Activated T-helper 1 cell treated with anti-CD3 and anti-CD28 coated beads, Interleukin-2, amount 50 U/mL, for 16 hours (primary cell): ENCODE measurements around the gene JUN.
"Not testable (repeated sequence)": the region's sequence is repeated elsewhere in the genome, so short reads cannot be mapped to it uniquely, and the experiment has no call there.

ENCODE experiments used
- DNase-seq, 2 donors: peaks; one replicate each; pipeline ENCODE4 v3.0.0-alpha.2; 2020; ENCODE audit warnings: low read depth in 1 of 2, low spot score in 1 of 2

The JUN gene

GRCh38 chr1:58809325-58810010 lies 25.6 kb upstream of the JUN start:
- DNase-seq = no peak

GRCh38 chr1:58808077-58808476 lies 24.2 kb upstream of the JUN start:
- DNase-seq = no peak

GRCh38 chr1:58805716-58806571 lies 22.1 kb upstream of the JUN start:
- DNase-seq = no peak

- DNase-seq = no peak
Measured at GRCh38 chr1:58804853-58805565, 21.2 kb upstream of the JUN start.

- DNase-seq = no peak
Measured at GRCh38 chr1:58803858-58804257, 20.0 kb upstream of the JUN start.

GRCh38 chr1:58802640-58803399 lies 19.0 kb upstream of the JUN start:
- DNase-seq = no peak

GRCh38 chr1:58801286-58801685 lies 17.4 kb upstream of the JUN start:
- not testable (repeated sequence) for DNase-seq

GRCh38 chr1:58799650-58800049 lies 15.8 kb upstream of the JUN start:
- DNase-seq = no peak

- no peak for DNase-seq
Measured at GRCh38 chr1:58798910-58799442, 15.1 kb upstream of the JUN start.

- DNase-seq = no peak
Measured at GRCh38 chr1:58796416-58796815, 12.6 kb upstream of the JUN start.

- no peak for DNase-seq
Measured at GRCh38 chr1:58794585-58794984, 10.7 kb upstream of the JUN start.

- no peak for DNase-seq
Measured at GRCh38 chr1:58792846-58793245, 9.0 kb upstream of the JUN start.

GRCh38 chr1:58791106-58791505 lies 7.3 kb upstream of the JUN start:
- no peak for DNase-seq

GRCh38 chr1:58789996-58790660 lies 6.3 kb upstream of the JUN start:
- DNase-seq = no peak

GRCh38 chr1:58789322-58789856 lies 5.5 kb upstream of the JUN start:
- no peak for DNase-seq

GRCh38 chr1:58788259-58788658 lies 4.4 kb upstream of the JUN start:
- DNase-seq = no peak

- DNase-seq = no peak
Measured at GRCh38 chr1:58786927-58787245, 3.0 kb upstream of the JUN start.

- no peak for DNase-seq
Measured at GRCh38 chr1:58786184-58786926, 2.5 kb upstream of the JUN start.

GRCh38 chr1:58785442-58786058 lies 1.7 kb upstream of the JUN start:
- DNase-seq = peak; percentile 9 to 20
